ENCODE measurements around the gene ZNF283. TPM values are rescaled to one million over a fixed set of nuclear protein-coding genes. Genes with fewer than 3 reads are reported as not detected.

The ZNF283 gene
- total and polyA plus RNA-seq, 9 of the 15 experiments (the other 6 are each of a cell fraction or from before 2014, with no cell fraction given), result 6.0 to 19.5 (median 9.8) TPM

GRCh38 chr19:43784241-43784980, 42.7 kb upstream of the ZNF283 start (continued):
- TF ChIP-seq PHF21A (IDR thresholded peaks at IDR 0.05; ENCODE audit: borderline replicate concordance, low read depth) (0 out of 2 replicates have a peak, but pooled peaks have one; percentile 29), CREB1 (IDR thresholded peaks at IDR 0.05) (no peak), CREB1 (CRISPR knock-in tag; IDR thresholded peaks at IDR 0.05) (no peak), ZKSCAN8 (CRISPR knock-in tag; IDR thresholded peaks at IDR 0.05) (no peak), NCOR1 (IDR thresholded peaks at IDR 0.05) (peak; percentile 50; the same call in 1 of the 2 replicates), FOXP4 (CRISPR knock-in tag; IDR thresholded peaks at IDR 0.05; ENCODE audit: borderline replicate concordance) (no peak), ZNF75A (CRISPR knock-in tag; IDR thresholded peaks at IDR 0.05) (no peak), MYC (IDR thresholded peaks at IDR 0.05; ENCODE audit: low read depth, low read length) (no peak), MYC (CRISPR knock-in tag; IDR thresholded peaks at IDR 0.05; ENCODE audit: borderline replicate concordance, low read depth) (no peak), RHOXF2B (CRISPR knock-in tag; conservative IDR thresholded peaks at IDR 0.05) (no peak), HOXB6 (CRISPR knock-in tag; IDR thresholded peaks at IDR 0.05; ENCODE audit: borderline replicate concordance) (no peak), ATF1 (CRISPR knock-in tag; IDR thresholded peaks at IDR 0.05) (no peak), ATF1 (tag; IDR thresholded peaks at IDR 0.05) (no peak), HINFP (tag; conservative IDR thresholded peaks at IDR 0.05; ENCODE audit: low read depth) (no peak), GTF2E2 (tag; IDR thresholded peaks at IDR 0.05) (no peak), USF2 (CRISPR knock-in tag; IDR thresholded peaks at IDR 0.05) (no peak), POLR2A (conservative IDR thresholded peaks at IDR 0.05) (no peak), ADNP (tag; IDR thresholded peaks at IDR 0.05) (no peak), PRDM10 (IDR thresholded peaks at IDR 0.05; ENCODE audit: partially characterized antibody) (peak; percentile 9), MCM2 (IDR thresholded peaks at IDR 0.05; ENCODE audit: low read depth) (no peak)

Measured in K562 (cell line).